HG03354 (cell line): ENCODE results near the gene MAP6.

Experiments used
- ATAC-seq: cut with Tn5 transposase; IDR thresholded peaks from one replicate; pipeline ENCODE4 v1.9.1; 2021; ENCODE audit warnings: mild to moderate bottlenecking; ENCODE audit not compliant: unreplicated experiment, poor library complexity, severe bottlenecking

MAP6 gene

DNA sequence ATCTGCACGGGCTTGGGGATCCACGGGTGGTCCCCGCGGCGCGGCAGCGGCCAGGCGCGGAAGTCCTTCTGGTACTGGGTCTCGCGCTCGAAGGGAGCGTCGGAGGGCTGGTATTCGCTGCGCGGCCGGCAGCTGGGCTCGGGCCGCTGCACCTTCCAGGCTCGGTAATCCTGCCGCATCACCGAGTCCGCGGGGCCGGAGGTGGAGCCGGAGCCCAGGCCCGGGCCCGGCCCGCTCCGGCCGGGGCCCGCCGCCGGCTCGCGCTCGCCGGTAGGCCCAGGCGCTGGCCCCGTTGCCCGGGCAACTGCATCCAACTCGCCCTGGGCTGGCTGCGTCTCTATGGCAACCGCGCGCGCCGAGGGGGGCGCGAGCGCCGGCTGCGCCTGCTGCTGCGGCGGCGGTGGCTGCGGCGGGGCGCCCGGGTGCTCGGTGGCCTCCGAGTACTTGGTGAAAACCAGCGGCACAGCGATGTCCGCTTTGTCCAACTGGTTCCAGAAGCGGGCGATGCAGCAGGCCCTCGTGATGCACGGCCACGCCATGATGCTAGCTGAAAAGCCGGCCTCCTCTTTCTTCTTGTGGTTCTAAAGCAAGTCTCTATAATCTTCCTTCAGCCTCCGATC is 897 bp downstream of the MAP6 start:
- ATAC-seq = no peak

DNA sequence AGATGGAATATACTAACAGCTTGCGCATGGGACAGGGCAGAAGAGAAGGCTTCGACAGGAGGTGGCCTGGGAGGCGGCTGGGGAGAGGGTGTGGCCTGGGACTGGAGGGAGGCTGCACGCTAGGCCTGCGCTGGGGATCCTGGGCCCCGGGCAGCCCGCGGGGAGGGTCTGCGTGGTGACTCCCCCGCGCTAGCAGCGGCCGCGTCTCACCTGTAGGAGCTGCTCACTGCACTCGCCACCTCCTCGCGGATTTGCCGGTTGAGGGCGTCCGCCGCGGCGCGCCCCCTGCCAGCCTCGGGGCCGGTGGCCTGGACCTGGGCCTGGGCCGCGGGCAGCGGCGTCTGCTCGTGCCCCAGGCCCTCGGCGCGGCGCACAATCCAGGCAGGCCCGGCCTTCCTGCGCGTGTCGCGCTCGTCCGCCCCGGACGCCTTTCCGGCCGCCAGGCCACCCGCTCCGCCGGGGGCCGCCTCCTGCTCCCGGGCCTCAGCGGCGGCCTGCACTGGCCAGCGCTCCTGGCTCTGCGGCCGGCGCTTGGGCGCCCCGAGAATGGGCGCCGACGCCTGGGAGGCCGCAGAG is 1.5 kb downstream of the MAP6 start:
- no peak for ATAC-seq

DNA sequence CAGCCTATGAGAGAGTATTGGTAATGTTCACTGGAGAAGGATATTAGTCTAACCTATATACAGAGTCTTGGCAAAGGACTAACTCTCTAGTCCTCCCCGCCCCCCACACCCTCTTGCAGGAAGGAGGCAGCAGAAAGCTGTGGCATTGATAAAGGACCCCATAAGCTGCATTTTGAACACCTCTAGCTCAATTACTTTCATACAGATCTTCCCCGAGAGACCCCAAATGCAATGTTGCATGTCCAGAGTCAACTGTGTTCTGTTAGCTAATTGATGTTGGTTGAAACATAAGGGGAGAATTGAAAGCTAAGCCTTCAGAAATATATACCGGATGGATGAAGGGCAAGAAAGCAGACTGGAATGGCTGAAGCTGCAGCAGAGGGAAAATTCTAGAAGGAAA is 2.8 kb downstream of the MAP6 start:
- no peak for ATAC-seq

DNA sequence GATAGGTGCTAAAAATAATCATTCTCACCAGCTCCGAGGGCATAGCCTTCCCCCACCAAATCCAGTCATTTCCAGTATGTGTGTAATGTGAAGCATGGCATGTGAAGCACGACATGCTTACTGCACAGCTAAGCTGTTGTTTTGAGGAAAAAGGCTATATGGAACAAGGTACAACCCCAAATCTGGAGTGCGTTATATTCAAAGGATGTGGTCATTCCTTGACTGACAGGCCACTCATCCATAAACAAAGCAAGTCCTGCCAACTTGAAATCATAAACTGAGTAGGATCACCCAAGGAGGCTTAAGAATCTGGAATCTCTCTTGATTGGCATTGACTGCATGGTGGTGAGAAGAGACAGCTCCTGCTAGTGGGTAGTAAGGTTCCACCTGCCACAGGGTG is 3.7 kb downstream of the MAP6 start:
- ATAC-seq = no peak

DNA sequence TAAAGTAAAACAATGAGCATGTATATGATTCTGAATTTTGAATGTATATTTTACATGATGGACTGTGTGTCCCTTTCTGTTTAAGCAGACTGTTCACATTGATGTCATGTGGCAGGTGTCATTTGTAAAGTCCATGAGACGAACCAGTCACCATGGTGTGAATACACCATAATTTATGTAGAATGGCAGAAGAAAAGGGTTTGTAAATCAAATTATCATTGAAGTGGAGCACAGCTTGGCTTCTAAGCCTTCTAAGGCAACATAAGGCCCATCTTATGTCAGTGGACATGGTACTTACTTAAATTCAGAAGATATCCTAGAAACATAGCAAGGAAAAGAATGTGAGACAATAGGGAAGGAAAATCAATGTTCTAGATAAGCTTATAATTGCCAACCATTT is 4.4 kb downstream of the MAP6 start:
- ATAC-seq = no peak

DNA sequence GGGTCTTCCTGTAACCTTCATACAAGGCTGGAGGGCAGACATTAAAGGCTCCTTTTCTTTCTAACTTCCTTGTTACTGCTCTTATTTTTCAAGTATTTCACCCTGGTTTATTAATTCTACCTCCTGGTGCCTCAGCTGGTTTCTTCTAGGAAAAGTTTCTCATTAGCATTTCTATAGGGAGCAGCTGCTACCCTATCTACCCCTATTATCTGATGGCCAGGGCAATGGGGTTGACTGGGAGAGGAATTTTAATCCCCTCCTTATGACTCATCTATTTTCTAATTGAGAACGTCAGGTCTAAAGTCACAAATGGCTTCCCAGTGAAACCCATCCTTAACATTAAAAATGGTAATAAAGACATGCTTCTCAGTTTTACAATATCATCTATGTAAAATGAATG is 5.0 kb downstream of the MAP6 start:
- ATAC-seq = no peak

DNA sequence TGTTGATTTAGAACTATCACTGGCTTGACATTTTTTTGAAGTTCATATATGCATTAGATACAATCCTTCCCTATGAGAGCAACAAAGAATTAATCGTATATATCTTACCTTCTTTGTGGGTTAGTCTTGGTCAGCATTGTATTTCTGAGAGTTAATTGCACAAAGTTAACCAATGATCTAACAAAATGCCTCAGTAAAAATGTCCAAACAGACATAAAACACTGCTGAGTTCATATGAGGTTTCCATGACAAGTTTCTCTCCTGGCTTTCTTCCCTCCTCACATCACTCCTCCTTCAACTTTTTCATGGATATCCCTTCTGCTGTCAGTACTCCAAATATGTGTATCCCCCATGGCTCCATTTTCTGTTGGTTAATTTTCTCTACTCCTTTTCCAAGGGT is 9.0 kb downstream of the MAP6 start:
- no peak for ATAC-seq

DNA sequence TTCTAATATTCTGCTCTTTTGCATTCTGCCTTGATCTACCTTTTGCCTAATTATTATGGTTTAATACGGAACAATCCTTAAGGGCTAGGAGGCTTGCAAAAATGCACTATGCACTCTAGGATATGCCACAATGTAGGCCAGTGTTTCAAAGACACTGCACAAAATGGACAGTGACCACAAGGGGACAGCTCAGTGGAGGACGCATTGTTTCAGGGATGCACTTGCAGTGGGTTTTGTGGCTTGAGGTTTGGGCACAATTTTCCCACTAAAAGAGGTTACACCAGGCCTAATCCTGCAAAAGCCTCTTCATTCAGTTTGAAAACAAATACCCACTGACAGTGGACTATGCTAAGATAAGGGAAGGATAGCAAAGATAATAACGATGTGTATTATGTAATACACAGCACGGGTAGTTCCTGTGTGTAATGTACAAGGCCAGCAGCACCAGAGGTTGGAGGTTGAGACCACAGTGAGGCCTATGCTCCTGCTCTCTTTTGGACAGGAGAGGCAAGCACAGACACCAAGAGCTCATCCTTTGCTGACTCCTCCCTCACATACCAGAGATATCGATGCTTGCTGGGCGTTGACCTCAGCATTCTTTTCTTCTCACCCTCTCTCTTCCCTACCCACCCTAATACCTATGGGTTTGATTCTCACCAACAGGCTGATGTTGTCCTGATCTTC is 12.7 kb downstream of the MAP6 start:
- ATAC-seq = no peak

DNA sequence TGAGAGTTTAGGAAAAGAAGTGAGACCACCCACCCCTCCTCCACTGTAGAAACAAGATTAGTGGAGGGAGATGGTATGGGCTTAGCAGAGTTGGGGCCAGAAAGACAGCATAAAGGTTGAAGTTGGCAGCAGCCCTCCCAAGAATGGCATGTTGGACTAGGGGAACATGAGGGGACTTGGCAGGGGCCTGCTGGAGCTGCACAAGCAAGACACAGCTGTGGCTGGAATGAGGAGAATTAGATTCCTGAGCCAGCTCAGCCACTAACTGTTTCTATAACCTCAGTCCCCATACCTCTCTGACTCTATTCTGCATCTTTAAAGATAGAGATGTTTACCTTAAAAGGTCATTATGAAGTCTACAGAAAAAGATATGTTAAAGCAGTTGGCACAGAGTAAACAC is 13.2 kb downstream of the MAP6 start:
- ATAC-seq = no peak

DNA sequence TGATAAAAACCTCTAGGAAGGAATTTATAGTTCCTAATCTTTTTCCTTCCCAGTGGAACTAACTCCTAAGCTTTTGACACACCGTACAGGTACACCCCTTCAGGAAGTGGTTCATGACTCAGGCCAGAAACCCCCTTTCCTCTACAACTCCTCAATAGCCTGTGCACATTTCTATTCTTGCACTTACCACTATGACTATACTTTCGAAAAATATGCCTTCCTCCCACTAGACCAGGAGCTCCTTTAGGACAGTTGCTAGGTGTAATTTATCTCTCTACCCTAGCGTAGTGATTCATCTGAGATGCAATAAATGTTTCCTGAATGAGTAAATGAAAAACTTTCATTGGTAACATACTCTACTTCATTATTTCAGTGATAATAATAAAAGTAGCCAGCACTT is 14.5 kb downstream of the MAP6 start:
- no peak for ATAC-seq

DNA sequence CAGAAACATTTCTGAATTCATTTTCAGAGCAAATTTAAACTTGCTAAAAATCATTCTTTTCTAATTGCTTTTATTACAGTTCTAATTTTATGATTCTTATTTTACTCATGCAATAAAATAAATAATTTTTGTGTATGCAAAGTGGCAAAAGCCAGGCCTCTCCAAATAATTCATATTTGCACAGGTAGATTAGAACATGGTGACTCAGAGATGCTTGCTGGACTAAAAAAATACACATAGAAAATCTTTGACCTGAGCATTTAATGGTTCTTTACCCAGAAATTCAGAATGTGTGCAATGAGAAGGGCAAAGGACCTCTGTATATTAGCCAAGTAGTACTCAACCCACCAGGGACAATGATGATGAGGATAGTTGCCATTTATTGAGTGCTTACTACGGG is 15.3 kb downstream of the MAP6 start:
- no peak for ATAC-seq

DNA sequence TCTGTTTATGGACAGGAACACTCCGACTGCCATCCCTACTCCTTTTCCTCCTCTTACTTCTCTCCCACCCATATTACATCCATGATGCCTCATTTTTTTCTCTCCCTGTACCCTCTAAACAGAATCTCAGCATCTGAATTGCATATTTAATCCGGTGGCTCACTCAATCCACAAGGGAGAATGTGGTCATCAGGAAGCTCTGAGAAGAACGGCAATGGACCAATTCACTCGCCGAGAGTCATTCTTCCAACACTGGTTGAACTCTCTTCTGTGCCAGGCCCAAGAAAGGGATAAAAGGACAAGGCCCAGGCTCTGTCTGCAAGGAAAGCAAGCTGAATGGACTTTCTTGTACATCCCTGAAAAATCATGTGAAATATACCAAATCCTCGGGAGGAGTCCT is 15.9 kb downstream of the MAP6 start:
- no peak for ATAC-seq

DNA sequence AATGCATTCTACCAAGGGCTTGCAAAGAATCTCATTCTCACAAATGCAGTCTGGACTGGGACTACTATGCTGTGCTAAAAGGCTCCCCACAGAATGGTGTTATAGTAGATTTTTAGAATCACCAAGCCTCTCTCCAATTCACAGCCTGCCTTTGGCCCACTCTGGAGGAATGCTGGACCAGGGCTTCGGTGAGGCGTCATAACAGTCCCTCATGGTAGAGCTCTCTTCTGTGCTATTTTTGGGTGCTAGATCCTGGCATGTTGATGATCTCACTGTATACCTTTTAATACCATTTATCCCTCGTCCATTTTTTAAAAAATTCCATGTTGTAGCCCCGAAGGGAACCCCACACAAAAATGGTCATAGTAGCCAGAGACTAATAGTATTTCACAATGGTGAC is 17.6 kb downstream of the MAP6 start:
- ATAC-seq = no peak

DNA sequence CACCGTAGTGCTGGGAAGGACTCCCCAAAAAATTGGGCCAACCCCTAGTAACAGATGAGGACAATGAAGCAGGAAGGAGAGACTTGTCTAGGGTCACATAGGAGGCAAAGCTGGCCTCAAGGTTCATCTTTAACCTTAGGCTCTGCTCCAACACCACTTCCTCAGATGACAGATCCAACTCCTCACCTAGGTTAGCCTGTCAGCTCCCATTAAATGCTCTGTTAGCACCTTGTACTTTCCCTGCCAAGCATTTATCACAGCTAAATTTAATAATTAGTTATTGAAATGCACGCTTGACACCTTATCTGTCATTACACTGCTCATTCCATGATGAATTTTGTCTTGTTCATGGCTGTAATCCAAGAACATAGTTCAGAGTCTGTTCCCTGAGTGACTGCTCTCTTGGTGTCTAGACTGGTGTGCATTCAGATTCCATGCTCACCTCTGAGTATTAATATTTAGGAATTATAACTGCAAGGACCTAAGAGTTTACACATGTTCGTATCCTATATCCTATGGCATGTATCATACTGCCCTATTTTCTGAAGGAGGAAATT is 18.6 kb downstream of the MAP6 start:
- no peak for ATAC-seq

DNA sequence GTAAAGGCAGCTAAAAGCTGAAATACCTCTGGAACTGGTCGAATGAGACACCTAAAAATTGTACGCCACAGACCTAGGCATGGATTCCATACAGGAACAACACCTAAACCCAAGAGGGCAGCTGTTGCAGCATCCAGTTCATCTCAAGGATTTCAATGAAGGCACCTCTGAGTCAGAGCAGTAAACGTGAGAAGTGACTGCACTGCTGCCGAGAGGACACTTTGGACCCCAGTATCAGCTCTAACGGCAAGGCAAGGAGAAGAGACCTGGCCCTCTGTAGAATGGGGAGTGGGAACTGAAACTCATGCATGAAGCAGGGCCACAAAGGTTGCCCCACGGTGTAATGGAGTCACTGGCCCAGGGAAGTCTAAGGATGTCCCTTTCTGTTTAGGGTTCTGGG is 23.9 kb downstream of the MAP6 start:
- ATAC-seq = no peak

DNA sequence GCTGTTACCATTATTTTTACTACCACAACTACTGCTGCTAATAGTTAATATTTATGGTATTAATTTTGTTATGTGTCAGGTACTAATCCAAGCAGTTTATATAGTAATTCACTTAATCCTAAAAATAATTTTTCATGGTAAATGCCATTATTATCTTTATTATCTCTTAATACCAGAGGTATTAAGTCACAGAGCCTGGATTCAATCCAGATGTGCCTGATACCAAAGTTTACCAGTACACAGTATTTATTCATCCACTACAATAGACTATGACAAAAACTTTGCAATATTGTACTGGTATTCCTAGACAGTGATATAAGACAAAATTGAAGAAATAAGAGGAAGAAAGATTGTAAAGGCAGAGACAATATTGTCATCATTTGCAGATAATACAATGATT is 24.5 kb downstream of the MAP6 start:
- no peak for ATAC-seq

DNA sequence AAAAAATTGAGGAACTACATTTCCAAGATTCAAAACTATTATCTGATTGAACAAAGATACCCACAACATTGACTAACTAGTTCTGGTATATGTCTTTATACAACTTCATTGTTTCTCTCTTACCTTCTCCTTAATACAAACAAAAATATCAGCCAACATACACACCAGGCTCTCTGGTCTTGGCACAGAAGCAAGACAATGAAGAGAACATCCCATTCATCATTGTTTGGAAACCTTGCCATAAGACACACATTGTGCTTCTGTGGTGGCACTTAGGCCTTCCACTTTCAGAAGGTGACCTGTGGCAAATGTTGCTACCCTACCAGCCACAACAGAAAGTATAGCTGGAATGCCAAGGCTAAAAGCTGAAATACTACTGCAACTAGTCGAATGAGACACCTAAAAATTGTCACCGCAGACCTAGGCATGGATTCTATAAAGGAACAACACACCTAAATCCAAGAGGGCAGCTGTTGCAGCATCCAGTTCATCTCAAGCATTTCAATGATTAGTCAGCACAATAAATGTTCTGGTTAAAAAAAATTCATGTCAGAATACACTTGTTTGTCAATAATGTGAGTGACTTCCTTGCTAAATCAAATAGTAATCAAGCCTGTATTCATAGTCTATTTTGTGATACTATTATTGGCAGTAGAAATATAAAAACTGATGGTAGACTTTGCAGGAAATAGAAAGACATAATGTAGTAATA is 26.3 kb downstream of the MAP6 start:
- no peak for ATAC-seq

DNA sequence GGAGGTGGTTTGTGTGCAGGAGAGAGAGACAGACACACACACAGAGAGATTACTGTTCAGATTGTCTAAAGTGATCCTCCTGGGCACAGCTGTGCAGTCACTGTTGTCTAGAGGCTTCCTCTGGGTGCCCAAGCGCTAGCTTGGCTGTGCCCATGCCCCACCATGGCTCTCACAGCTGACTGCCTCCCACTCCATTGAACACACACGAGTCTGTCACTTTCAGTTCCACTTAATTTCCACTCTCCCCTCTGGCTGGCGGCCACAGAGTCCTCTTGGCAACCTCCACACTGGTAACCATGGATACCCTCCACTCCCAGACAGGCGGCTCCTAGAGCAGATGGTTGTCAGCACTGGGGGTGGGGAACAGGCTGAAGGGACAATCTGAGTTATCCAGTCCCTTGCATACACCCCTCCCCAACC is 29.1 kb downstream of the MAP6 start:
- no peak for ATAC-seq

DNA sequence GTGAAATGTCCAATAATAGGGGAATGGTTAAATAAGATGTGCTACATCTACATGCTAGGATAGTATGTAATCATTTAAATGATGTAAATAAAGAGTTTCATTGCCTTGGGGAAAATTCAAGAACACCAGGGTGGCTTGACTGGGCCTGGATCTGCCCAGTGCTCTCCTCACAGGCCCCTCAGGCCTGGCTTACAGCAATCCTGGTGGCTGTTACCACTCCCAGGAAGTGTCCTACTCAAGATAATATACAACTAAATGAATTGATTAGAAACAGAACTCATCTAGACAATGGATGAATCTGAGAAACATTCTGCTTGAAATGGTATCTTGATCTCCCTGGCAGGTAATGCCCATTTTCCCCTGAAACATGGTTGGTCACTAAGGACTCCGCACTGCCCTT is 30.8 kb downstream of the MAP6 start:
- ATAC-seq = no peak

DNA sequence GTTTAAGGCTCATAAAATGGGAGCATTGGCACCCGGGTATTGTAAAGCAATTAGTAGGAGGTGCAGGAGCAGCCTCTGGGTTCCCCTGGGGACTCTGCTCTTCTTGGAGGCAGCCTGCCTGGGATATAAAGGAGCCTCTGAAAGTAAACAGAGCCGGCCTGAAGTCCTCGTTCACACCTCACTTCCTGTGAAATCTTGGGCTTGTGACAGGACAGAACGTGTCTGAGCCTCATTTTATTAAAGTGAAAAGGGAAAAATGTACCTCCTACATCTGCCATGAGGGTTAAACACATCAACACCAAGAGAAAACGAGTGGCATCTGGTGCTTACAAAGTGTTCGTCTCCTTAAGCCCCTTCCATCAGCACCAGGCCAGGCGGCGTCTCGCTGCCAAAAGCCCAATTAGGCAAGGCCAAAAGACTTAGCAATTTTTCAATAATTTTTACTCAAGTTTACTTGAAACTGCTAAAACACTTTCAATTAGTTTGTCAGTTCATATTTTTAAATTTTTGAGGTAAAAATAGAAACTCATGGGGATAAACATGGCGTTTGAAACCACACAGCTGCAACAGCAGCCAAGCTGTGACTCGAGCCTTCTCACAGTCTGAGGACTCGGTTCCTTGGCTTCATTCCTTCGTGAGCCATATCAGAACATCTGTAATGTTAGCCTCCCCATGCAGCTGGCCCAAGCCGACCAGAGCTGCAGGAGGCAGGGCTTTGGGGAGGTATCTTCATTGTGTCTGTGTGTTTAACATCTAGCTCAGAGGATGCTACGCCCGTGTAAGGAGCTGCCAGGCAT is 33.6 kb downstream of the MAP6 start:
- no peak for ATAC-seq
